ENCODE results near the gene TCERG1L. TPM values are rescaled to one million over a fixed set of nuclear protein-coding genes. Genes with fewer than 3 reads are reported as not detected.

The TCERG1L gene, protein sequence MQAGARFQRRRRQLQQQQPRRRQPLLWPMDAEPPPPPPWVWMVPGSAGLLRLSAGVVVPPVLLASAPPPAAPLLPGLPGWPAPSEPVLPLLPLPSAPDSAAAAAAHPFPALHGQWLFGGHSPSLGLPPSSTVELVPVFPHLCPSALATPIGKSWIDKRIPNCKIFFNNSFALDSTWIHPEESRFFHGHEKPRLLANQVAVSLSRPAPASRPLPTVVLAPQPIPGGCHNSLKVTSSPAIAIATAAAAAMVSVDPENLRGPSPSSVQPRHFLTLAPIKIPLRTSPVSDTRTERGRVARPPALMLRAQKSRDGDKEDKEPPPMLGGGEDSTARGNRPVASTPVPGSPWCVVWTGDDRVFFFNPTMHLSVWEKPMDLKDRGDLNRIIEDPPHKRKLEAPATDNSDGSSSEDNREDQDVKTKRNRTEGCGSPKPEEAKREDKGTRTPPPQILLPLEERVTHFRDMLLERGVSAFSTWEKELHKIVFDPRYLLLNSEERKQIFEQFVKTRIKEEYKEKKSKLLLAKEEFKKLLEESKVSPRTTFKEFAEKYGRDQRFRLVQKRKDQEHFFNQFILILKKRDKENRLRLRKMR
- total RNA-seq = not detected

DNA sequence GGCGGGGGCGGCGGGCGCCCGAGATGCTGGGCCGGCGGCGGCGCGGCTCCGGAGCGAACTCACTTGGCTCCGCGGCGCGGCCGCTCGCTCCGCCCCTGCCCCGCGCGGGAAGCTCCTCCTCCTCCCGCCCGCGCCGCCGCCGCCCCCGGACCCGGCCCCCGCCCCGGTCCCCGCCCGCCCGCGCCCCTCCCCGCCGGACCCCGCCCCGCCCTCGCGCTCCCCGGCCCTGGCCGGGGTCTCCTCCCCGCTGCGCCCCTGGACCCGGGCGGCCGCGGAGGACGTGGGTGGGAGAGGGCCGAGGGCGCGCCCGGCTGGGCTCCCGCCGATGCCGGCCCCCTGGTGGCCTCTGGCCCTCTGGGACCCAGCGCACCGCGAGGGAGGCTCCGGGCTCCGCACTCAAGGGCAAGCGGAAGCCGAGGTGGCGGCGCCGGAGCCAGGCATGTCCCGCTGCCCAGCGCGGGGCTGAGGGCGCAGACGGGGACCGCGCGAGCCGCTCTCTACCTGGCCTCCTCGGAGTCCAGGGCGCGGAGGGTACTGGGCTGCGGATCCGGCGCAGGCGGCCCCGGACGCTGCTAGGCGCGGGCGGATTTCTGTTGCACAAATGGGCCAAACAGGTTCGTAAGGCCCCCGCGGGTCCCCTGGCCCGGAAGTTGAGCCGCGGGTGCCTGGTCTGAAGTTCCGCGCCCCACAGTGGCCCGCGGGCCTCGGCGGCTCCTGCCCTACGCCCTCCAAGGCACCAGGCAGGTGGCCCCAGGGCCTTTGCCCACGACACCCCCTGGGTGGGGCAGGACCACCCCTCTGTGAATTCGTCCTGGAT is at the start of gene TCERG1L:
Gene TCERG1L (minus strand): TSS at position 61 of the 817 bp plus-strand sequence. CDS start 86 bp downstream, outside the sequence.
- DNase-seq = no peak
- peak within 1 kb of the TSS; percentile 54 for H3K27ac Mint-ChIP-seq
- peak within 1 kb of the TSS; percentile 53 for H3K4me3 Mint-ChIP-seq
- peaks cover 38% of the 10 kb centered on the region for H3K27me3 Mint-ChIP-seq
- no peaks in the 10 kb centered on the region for H3K36me3 Mint-ChIP-seq (ENCODE audit: low read depth)
- H3K4me1 Mint-ChIP-seq = peaks cover 5% of the 10 kb centered on the region
- POLR2A ChIA-PET = no interaction called here
- CTCF ChIA-PET = no interaction called here
- H3K9me3 Mint-ChIP-seq = no peaks in the 10 kb centered on the region

DNA sequence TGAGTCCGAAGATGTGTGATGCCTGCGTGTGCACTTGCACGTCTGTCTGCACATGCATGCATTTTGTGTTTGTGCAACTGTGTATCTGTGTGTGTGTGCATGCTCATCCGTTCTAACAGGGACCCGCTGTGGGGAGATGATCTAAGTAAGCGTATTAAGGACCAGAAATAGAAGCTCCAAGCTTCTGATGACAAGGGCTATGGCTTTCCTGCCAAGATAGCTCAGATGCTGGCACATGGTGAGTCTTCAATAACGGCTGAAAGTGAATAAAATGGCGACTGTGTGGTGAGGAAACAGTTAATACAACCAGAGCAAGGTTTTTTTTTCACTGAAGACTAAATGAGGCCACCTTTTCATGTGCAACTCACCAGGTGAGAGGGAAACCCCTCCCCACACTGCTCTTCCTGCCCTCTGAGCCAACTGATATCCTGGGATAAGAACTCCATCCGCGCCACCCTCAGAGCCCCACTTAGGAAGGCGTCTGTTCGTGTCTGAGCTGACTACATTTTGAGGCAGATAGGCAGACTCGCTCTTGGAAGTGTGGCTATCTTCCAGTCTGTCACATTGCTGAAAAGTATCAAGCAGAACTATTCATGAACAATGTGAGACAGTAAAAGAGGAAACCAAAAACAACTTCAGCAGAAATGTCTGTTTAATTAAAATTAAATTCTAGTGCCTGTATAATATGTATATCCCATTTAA is 47.4 kb upstream of the TCERG1L start:
- DNase-seq = no peak
- Mint-ChIP-seq H3K27ac (no peak overlapping the region), H3K4me1 (no peaks in the 10 kb centered on the region), H3K4me3 (no peak overlapping the region), H3K36me3 (ENCODE audit: low read depth) (no peaks in the 10 kb centered on the region), H3K9me3 (peaks cover 3% of the 10 kb centered on the region), H3K27me3 (no peaks in the 10 kb centered on the region)
- POLR2A ChIA-PET = interaction anchor here (0.7 kb wide), 1 partner anchor 285 kb away, joined by 5 read pairs; no protein-coding TSS in a partner anchor
- CTCF ChIA-PET = no interaction called here

DNA sequence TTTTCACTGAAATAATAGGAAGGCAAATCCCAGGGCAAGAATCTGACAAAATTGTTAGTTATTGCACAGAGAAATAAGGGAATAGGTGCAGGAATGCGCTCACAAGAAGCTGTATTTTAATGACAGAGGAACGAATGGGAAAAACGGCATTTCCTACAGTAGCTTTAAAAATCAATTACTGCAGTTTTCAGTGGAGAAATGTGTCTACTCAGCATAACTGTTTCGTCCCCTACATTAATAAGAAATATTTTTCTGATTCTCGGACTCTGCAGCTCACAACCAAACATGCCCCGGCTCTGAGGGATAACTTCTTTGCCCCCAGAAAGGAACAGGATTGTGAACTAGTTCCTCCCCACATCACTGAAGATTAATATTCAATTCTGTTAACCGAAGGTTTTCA is 44.9 kb upstream of the TCERG1L start:
- POLR2A ChIA-PET = no interaction called here

DNA sequence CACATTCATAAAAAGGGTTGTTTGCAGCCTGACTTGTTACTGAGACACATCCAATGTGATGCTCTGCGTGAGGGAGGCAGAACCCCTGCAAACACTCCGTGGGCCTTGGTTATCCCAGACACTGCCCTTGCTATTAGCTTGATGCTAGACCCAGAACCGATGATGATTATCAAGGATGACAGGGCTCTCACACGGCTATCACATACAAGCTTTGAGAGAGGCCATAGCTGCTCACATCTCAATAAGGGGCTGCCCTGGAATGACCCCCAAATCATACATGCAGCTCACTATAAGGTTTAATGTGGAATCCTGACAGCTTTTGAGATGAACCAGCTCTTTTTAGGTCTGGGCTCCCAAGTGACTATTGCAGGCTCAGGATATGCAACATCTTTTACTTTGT is 44.4 kb upstream of the TCERG1L start:
- no peaks in the 10 kb centered on the region for H3K27me3 Mint-ChIP-seq
- peaks cover 3% of the 10 kb centered on the region for H3K9me3 Mint-ChIP-seq
- no peak for DNase-seq
- ChIA-PET POLR2A (no interaction called here), CTCF (interaction anchor here (1.4 kb wide), 1 partner anchor 44 kb away, joined by 3 read pairs; no protein-coding TSS in a partner anchor)
- no peak overlapping the region for H3K4me3 Mint-ChIP-seq
- H3K36me3 Mint-ChIP-seq (ENCODE audit: low read depth) = no peaks in the 10 kb centered on the region
- H3K4me1 Mint-ChIP-seq = no peaks in the 10 kb centered on the region
- H3K27ac Mint-ChIP-seq = no peak overlapping the region

More for the DNA sequence above, 44.9 kb upstream of the TCERG1L start:
- no peak overlapping the region for H3K27ac Mint-ChIP-seq
- H3K36me3 Mint-ChIP-seq (ENCODE audit: low read depth) = no peaks in the 10 kb centered on the region
- no peaks in the 10 kb centered on the region for H3K4me1 Mint-ChIP-seq
- peaks cover 3% of the 10 kb centered on the region for H3K9me3 Mint-ChIP-seq
- CTCF ChIA-PET = no interaction called here
- H3K27me3 Mint-ChIP-seq = no peaks in the 10 kb centered on the region
- no peak overlapping the region for H3K4me3 Mint-ChIP-seq
- no peak for DNase-seq

DNA sequence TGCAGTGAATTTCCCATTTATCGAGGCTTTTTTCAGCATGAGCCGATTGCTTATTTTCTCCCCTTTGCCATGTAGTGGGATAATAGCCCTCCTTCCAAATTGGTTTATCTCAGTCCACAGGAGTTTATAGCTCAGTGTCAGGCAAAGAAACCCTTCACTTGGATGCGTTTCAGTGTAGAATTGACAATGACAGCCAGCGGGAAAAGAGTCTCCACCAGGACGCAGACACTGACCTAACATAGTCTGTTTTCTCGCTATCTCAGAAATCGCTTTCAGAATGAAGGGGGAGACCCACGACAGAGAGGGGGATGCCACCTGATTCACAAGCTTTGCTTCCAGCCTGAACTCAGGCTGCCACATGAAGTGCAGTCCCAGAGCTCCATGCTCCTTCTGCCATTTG is 43.5 kb upstream of the TCERG1L start:
- POLR2A ChIA-PET = no interaction called here
- no peak overlapping the region for H3K27ac Mint-ChIP-seq
- no peak for DNase-seq

DNA sequence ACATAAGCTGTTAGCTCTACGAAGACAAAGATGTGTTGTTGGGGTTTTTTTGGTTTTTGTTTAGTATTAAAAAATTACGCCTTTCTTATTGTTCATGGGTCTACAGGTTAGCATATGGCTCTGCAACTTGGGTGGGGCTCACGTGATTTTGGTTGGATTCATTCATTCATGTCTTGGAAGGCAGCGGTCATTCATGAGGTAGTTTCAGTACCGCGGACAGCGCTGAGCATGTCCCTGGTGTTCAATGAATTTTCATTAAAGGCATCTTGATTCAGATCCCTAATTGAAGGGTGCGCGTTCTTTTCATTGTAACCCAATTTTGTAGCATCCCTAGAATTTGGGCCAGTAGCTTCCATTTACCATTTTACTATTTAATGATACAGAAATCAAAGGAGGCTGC is 42.9 kb upstream of the TCERG1L start:
- H3K27me3 Mint-ChIP-seq = no peaks in the 10 kb centered on the region
- H3K4me1 Mint-ChIP-seq = no peaks in the 10 kb centered on the region
- ChIA-PET POLR2A (no interaction called here), CTCF (interaction anchor here (1.0 to 1.4 kb wide), 2 partner anchors 45 to 54 kb away, joined by 3 read pairs; no protein-coding TSS in a partner anchor)
- peak; percentile 10 for DNase-seq
- H3K36me3 Mint-ChIP-seq (ENCODE audit: low read depth) = no peaks in the 10 kb centered on the region
- H3K27ac Mint-ChIP-seq = no peak overlapping the region
- H3K9me3 Mint-ChIP-seq = peaks cover 1% of the 10 kb centered on the region
- no peak overlapping the region for H3K4me3 Mint-ChIP-seq

More for the DNA sequence above, 43.5 kb upstream of the TCERG1L start:
- Mint-ChIP-seq H3K9me3 (peaks cover 3% of the 10 kb centered on the region), H3K27me3 (no peaks in the 10 kb centered on the region), H3K4me1 (no peaks in the 10 kb centered on the region), H3K36me3 (ENCODE audit: low read depth) (no peaks in the 10 kb centered on the region), H3K4me3 (no peak overlapping the region)
- CTCF ChIA-PET = interaction anchor here (1.0 to 1.4 kb wide), 2 partner anchors 45 to 55 kb away, joined by 3 read pairs; no protein-coding TSS in a partner anchor

DNA sequence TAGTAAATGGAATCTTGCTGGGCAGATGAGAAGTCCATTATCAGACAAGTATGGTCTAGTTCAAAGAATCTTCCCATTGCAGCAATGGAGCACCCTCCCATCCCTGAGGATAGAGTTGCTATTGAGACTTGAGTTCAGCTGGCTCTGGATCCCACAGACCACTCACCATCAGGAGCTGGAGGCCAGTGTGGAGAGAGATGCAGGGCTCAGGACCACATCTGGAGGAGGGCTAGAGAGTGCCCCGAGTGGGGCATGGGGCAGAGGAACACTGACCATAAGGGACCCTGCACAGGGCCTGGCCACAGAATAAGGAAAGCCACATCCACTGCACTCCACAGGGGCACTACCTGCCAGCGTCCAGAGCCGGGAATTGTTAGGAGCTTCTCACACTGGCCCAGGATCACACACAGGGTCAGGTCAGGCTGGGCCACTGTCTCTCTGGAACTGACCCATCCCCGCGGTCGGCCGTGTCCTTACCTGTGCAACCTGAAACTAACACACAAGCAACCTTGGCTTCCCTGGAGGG is 41.3 kb upstream of the TCERG1L start:
- CTCF ChIA-PET = interaction anchor here (1.2 kb wide), 1 partner anchor 25 kb away, joined by 3 read pairs; no protein-coding TSS in a partner anchor
- Mint-ChIP-seq H3K27me3 (no peaks in the 10 kb centered on the region), H3K9me3 (no peaks in the 10 kb centered on the region), H3K27ac (no peak overlapping the region), H3K36me3 (ENCODE audit: low read depth) (no peaks in the 10 kb centered on the region), H3K4me3 (no peak overlapping the region), H3K4me1 (no peaks in the 10 kb centered on the region)
- no peak for DNase-seq
- POLR2A ChIA-PET = no interaction called here

DNA sequence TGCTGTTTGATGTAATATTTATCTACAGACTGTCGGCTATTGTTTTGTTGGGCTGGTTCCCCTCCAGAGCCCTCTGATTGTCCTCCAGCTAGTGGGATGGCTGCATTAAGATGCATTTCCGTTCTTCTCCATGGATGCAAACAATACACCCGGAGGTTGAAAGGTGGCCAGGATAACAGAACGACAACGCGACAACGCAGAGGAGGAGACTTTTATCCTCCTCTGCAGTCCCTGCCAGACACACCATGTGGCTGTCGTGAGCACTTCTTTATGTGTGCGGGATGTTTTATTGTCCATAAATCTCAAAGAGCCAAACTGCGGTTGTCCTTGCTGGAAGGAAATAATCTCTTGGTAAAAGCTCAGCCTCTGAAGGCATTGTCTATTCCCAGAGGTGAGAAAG is 39.1 kb upstream of the TCERG1L start:
- no peak for DNase-seq
- no peaks in the 10 kb centered on the region for H3K4me1 Mint-ChIP-seq
- ChIA-PET CTCF (no interaction called here), POLR2A (no interaction called here)
- H3K27me3 Mint-ChIP-seq = no peaks in the 10 kb centered on the region
- H3K36me3 Mint-ChIP-seq (ENCODE audit: low read depth) = no peaks in the 10 kb centered on the region
- no peak overlapping the region for H3K4me3 Mint-ChIP-seq
- no peaks in the 10 kb centered on the region for H3K9me3 Mint-ChIP-seq
- no peak overlapping the region for H3K27ac Mint-ChIP-seq

DNA sequence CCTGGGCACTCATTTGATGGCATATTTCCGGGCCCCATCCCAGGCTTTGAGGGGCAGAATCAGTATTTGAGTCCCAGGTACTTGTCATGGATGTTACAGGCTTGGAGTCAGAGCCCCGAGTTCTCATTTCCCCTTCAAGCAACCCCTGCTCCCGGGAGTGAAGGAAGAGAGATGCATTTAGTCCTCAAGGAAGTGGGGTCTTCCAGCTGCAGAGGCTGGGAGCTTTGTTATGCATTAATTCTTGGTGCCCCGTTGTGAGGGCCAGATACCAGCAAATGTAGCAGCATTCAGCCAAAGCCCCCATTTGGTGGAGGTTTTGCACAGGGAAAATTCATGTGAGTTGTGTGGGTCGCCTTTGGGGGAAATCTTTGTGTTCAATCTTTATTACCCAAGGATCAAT is 38.7 kb upstream of the TCERG1L start:
- no peaks in the 10 kb centered on the region for H3K9me3 Mint-ChIP-seq
- no peak overlapping the region for H3K4me3 Mint-ChIP-seq
- DNase-seq = no peak
- no peaks in the 10 kb centered on the region for H3K36me3 Mint-ChIP-seq (ENCODE audit: low read depth)
- H3K27me3 Mint-ChIP-seq = no peaks in the 10 kb centered on the region
- POLR2A ChIA-PET = no interaction called here
- H3K4me1 Mint-ChIP-seq = no peaks in the 10 kb centered on the region
- CTCF ChIA-PET = no interaction called here
- no peak overlapping the region for H3K27ac Mint-ChIP-seq

DNA sequence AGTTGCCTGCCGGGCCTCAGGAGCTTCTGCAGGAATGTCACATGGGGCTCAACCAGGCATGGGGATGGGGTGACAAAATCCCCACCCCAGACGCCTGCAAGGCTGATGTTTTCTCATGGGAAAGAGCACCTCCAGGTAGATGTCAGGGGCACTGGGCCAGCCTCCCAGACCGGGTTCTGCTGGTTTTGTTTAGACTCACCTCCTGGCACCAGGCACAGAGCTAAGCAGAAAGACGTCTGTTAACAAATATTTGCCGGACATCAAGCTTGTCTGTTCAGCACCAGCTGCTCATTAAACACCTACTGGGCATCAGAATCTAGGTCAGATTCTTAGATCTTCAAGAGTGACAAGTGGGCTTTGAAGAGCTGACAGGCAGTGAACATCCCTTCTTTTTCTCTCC is 34.9 kb upstream of the TCERG1L start:
- Mint-ChIP-seq H3K36me3 (ENCODE audit: low read depth) (no peaks in the 10 kb centered on the region), H3K4me3 (no peak overlapping the region), H3K4me1 (no peaks in the 10 kb centered on the region), H3K27me3 (no peaks in the 10 kb centered on the region), H3K9me3 (no peaks in the 10 kb centered on the region), H3K27ac (no peak overlapping the region)
- POLR2A ChIA-PET = no interaction called here
- DNase-seq = no peak
- CTCF ChIA-PET = no interaction called here

DNA sequence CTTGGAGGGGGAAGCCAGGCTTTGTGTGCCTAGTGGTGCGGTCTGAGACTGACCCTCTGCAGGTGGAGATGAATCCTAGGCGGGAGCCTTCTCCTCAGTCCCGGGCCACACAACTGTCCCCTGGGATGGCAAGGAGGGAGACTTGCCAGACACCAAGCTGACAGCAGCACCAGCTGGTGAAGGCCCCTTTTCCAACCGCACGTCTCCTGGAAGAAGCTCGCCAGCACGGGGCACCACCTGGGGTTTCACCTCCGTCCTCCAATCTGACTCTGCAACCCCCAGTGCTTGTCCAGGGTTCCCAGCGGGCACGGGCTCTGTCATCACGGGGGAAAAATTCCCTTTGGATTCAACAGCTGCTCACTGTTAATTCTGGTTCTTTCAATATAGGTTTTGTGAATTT is 34.2 kb upstream of the TCERG1L start:
- Mint-ChIP-seq H3K9me3 (no peaks in the 10 kb centered on the region), H3K36me3 (ENCODE audit: low read depth) (no peaks in the 10 kb centered on the region), H3K4me3 (no peak overlapping the region), H3K27ac (no peak overlapping the region), H3K4me1 (no peaks in the 10 kb centered on the region), H3K27me3 (no peaks in the 10 kb centered on the region)
- CTCF ChIA-PET = no interaction called here
- POLR2A ChIA-PET = no interaction called here
- DNase-seq = no peak

DNA sequence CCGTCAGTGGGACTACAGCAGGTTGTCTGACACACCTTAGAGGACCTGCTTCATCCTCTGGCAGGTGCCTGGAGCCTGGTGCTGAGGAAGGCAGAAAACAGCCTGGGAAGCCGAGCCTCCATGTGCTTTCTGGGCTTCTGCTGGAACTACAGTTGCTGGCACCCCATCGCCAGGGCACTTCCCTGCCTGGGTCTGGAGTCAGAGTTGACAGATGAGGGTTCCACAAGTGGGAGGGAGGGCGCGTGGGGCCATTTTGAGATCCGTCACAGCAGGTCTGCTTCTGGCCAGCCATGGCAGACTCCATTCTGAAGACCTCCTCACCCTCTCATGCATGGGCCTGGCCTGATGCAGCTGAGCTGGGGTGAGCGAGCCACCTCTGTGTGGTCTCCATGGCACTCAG is 33.2 kb upstream of the TCERG1L start:
- Mint-ChIP-seq H3K4me3 (no peak overlapping the region), H3K27ac (no peak overlapping the region), H3K4me1 (no peaks in the 10 kb centered on the region), H3K36me3 (ENCODE audit: low read depth) (no peaks in the 10 kb centered on the region), H3K9me3 (no peaks in the 10 kb centered on the region), H3K27me3 (no peaks in the 10 kb centered on the region)
- CTCF ChIA-PET = no interaction called here
- POLR2A ChIA-PET = no interaction called here
- DNase-seq = no peak

Measured in activated CD4-positive, alpha-beta T cell treated with anti-CD3 and anti-CD28 coated beads, Interleukin-2, amount 10 ng/mL, durations not matched to agents 7 days and 5 days (primary cell).